Choroid plexus epithelial cell (primary cell): ENCODE results near the gene SURF6.
"Not testable (repeated sequence)": the region's sequence is repeated elsewhere in the genome, so short reads cannot be mapped to it uniquely, and the experiment has no call there.

ENCODE experiments used
- DNase-seq: peaks from one replicate; pipeline ENCODE4 v3.0.0-alpha.2; 2010; ENCODE audit warnings: low read depth
- H3K4me3 ChIP-seq: 2 replicates; pipeline ENCODE4 v1.5.1; 2011; ENCODE audit warnings: low read depth, mild to moderate bottlenecking, control low read depth, low read length, moderate library complexity
- CTCF ChIP-seq: conservative IDR thresholded peaks from 2 replicates; pipeline ENCODE4 v1.5.1; 2011; ENCODE audit warnings: low read depth, mild to moderate bottlenecking, control low read depth, inconsistent platforms, low read length, moderate library complexity

SURF6 gene

GRCh38 chr9:133303266-133304157 lies 32.5 kb downstream of the SURF6 start:
- no peak for TF ChIP-seq CTCF
- no peak for DNase-seq
- no peak overlapping the region for H3K4me3 ChIP-seq

- TF ChIP-seq CTCF = no peak
- no peak overlapping the region for H3K4me3 ChIP-seq
- DNase-seq = no peak
These were observed 34.4 kb downstream of the SURF6 start for GRCh38 chr9:133301253-133302230.

- not testable (repeated sequence) for DNase-seq, H3K4me3 ChIP-seq
These were observed 36.0 kb downstream of the SURF6 start for GRCh38 chr9:133299996-133300395.

- no peak for DNase-seq
- TF ChIP-seq CTCF = no peak
- H3K4me3 ChIP-seq = no peak overlapping the region
These were observed 41.7 kb downstream of the SURF6 start for GRCh38 chr9:133294257-133294656.

- no peak for DNase-seq
- no peak for TF ChIP-seq CTCF
- H3K4me3 ChIP-seq = no peak overlapping the region
These were observed 45.2 kb downstream of the SURF6 start for GRCh38 chr9:133290751-133291302.

- no peak overlapping the region for H3K4me3 ChIP-seq
- DNase-seq = peak; percentile 55
- no peak for TF ChIP-seq CTCF
These were observed 49.5 kb downstream of the SURF6 start for GRCh38 chr9:133286523-133286922.

GRCh38 chr9:133285252-133285775 lies 50.7 kb downstream of the SURF6 start:
- no peak for DNase-seq
- no peak overlapping the region for H3K4me3 ChIP-seq
- no peak for TF ChIP-seq CTCF
